HG02970 (cell line): ENCODE measurements around the gene ACTG2.
"Not testable (repeated sequence)": the region's sequence is repeated elsewhere in the genome, so short reads cannot be mapped to it uniquely, and the experiment has no call there.

Experiments
- ATAC-seq: cut with Tn5 transposase; IDR thresholded peaks from one replicate; pipeline ENCODE4 v1.9.1; 2021; ENCODE audit warnings: mild to moderate bottlenecking, moderate library complexity, moderate number of reproducible peaks; ENCODE audit not compliant: unreplicated experiment, low FRiP score

ACTG2 gene

GRCh38 chr2:73931531-73932500 lies 39.0 kb downstream of the ACTG2 start:
- ATAC-seq: no peak

- ATAC-seq: no peak
Measured at GRCh38 chr2:73933194-73933593, 40.4 kb downstream of the ACTG2 start.

- ATAC-seq: no peak
Measured at GRCh38 chr2:73935641-73936040, 42.8 kb downstream of the ACTG2 start.

- ATAC-seq: no peak
Measured at GRCh38 chr2:73937103-73937885, 44.5 kb downstream of the ACTG2 start.

GRCh38 chr2:73937899-73938298 lies 45.1 kb downstream of the ACTG2 start:
- ATAC-seq: no peak

GRCh38 chr2:73938718-73939352 lies 46.0 kb downstream of the ACTG2 start:
- ATAC-seq: no peak

- no peak for ATAC-seq
Measured at GRCh38 chr2:73939419-73939818, 46.6 kb downstream of the ACTG2 start.

- ATAC-seq: not testable (repeated sequence)
Measured at GRCh38 chr2:73940066-73940465, 47.3 kb downstream of the ACTG2 start.

- ATAC-seq: no peak
Measured at GRCh38 chr2:73942664-73943063, 49.9 kb downstream of the ACTG2 start.

- ATAC-seq: no peak
Measured at GRCh38 chr2:73944714-73945113, 51.9 kb downstream of the ACTG2 start.

GRCh38 chr2:73946215-73946614 lies 53.4 kb downstream of the ACTG2 start:
- ATAC-seq: no peak

- ATAC-seq: no peak
Measured at GRCh38 chr2:73946666-73947065, 53.9 kb downstream of the ACTG2 start.

GRCh38 chr2:73947412-73948018 lies 54.7 kb downstream of the ACTG2 start:
- no peak for ATAC-seq

- no peak for ATAC-seq
Measured at GRCh38 chr2:73949802-73950201, 57.0 kb downstream of the ACTG2 start.

- no peak for ATAC-seq
Measured at GRCh38 chr2:73952499-73953446, 60.0 kb downstream of the ACTG2 start.

- no peak for ATAC-seq
Measured at GRCh38 chr2:73956218-73956865, 63.5 kb downstream of the ACTG2 start.

GRCh38 chr2:73961274-73961673 lies 68.5 kb downstream of the ACTG2 start:
- no peak for ATAC-seq

- no peak for ATAC-seq
Measured at GRCh38 chr2:73961823-73962615, 69.2 kb downstream of the ACTG2 start.
